IPS DF 6.9 (cell line): ENCODE results near the gene CAMTA1.

Experiments used
- DNase-seq: peaks from one replicate; pipeline ENCODE4 v3.0.0-alpha.2; 2013; ENCODE audit warnings: low read depth, low spot score
- H3K27ac ChIP-seq: one replicate; pipeline ENCODE4 v1.5.1; 2013; ENCODE audit warnings: low read length, control low read depth
- H3K27me3 ChIP-seq: 2 replicates; pipeline ENCODE4 v1.6.1; 2013; ENCODE audit warnings: mild to moderate bottlenecking, low read length; ENCODE audit not compliant: control insufficient read depth, insufficient read depth
- H3K36me3 ChIP-seq: 2 replicates; pipeline ENCODE4 v1.6.1; 2013; ENCODE audit warnings: low read length; ENCODE audit not compliant: control insufficient read depth, insufficient read depth
- H3K4me1 ChIP-seq: 2 replicates; pipeline ENCODE4 v1.6.1; 2013; ENCODE audit warnings: low read length; ENCODE audit not compliant: control insufficient read depth, insufficient read depth
- H3K4me3 ChIP-seq: 2 replicates; pipeline ENCODE4 v1.5.1; 2013; ENCODE audit warnings: mild to moderate bottlenecking, low read length
- H3K9me3 ChIP-seq: 2 replicates; pipeline ENCODE4 v1.6.1; 2013; ENCODE audit warnings: low read length, inconsistent platforms; ENCODE audit not compliant: control insufficient read depth, insufficient read depth
- WGBS: extraction: QIAGEN DNeasy Blood & Tissue Kit; methylation state at CpG from one replicate; pipeline ENCODE4 v1.1.7; 2013; ENCODE audit warnings: mixed read lengths, missing lambda C conversion rate; ENCODE audit not compliant: insufficient read length, insufficient coverage; 5-methylcytosine and 5-hydroxymethylcytosine counted together

Gene CAMTA1

GRCh38 chr1:7551442-7551841, 766.2 kb downstream of the CAMTA1 start:
- no peak for DNase-seq
- H3K27me3 ChIP-seq, result no peaks in the 10 kb centered on the region
- no peaks in the 10 kb centered on the region for H3K36me3 ChIP-seq
- H3K4me1 ChIP-seq, result peaks cover 4% of the 10 kb centered on the region; the same call in 1 of the 2 replicates
- no CpG with 5 or more reads among the region's 8 CpGs for whole genome bisulfite sequencing
- H3K4me3 ChIP-seq, result no peak overlapping the region
- no peaks in the 10 kb centered on the region for H3K9me3 ChIP-seq
- H3K27ac ChIP-seq, result no peak overlapping the region

GRCh38 chr1:7552402-7552801, 767.1 kb downstream of the CAMTA1 start:
- H3K9me3 ChIP-seq, result no peaks in the 10 kb centered on the region
- no peaks in the 10 kb centered on the region for H3K36me3 ChIP-seq
- no CpG with 5 or more reads among the region's 9 CpGs for WGBS
- no peak for DNase-seq
- no peaks in the 10 kb centered on the region for H3K27me3 ChIP-seq
- no peak overlapping the region for H3K4me3 ChIP-seq
- H3K4me1 ChIP-seq, result peaks cover 4% of the 10 kb centered on the region; the same call in 1 of the 2 replicates
- no peak overlapping the region for H3K27ac ChIP-seq

GRCh38 chr1:7553042-7553690, 767.9 kb downstream of the CAMTA1 start:
- Histone ChIP-seq H3K27me3 (no peaks in the 10 kb centered on the region), H3K36me3 (no peaks in the 10 kb centered on the region), H3K4me3 (no peak overlapping the region), H3K9me3 (no peaks in the 10 kb centered on the region), H3K27ac (no peak overlapping the region), H3K4me1 (peaks cover 4% of the 10 kb centered on the region; the same call in 1 of the 2 replicates)
- WGBS, result no CpG with 5 or more reads among the region's 3 CpGs
- DNase-seq, result no peak

- Histone ChIP-seq H3K27me3 (no peaks in the 10 kb centered on the region), H3K4me1 (peaks cover 4% of the 10 kb centered on the region; the same call in 1 of the 2 replicates), H3K36me3 (no peaks in the 10 kb centered on the region), H3K4me3 (no peak overlapping the region), H3K9me3 (no peaks in the 10 kb centered on the region), H3K27ac (no peak overlapping the region)
- DNase-seq, result no peak
- no CpG with 5 or more reads among the region's 8 CpGs for WGBS
These were observed 769.4 kb downstream of the CAMTA1 start for GRCh38 chr1:7554385-7555235.

- H3K9me3 ChIP-seq, result no peaks in the 10 kb centered on the region
- WGBS, result no CpG with 5 or more reads among the region's 12 CpGs
- H3K36me3 ChIP-seq, result no peaks in the 10 kb centered on the region
- peaks cover 2% of the 10 kb centered on the region; the same call in 1 of the 2 replicates for H3K4me1 ChIP-seq
- no peak for DNase-seq
- H3K27ac ChIP-seq, result no peak overlapping the region
- H3K4me3 ChIP-seq, result no peak overlapping the region
- no peaks in the 10 kb centered on the region for H3K27me3 ChIP-seq
These were observed 770.3 kb downstream of the CAMTA1 start for GRCh38 chr1:7555391-7556185.

- Histone ChIP-seq H3K27ac (no peak overlapping the region), H3K4me1 (peaks cover 1% of the 10 kb centered on the region; the same call in 1 of the 2 replicates), H3K27me3 (no peaks in the 10 kb centered on the region), H3K4me3 (no peak overlapping the region), H3K9me3 (no peaks in the 10 kb centered on the region), H3K36me3 (no peaks in the 10 kb centered on the region)
- WGBS, result no CpG with 5 or more reads among the region's 10 CpGs
- no peak for DNase-seq
These were observed 772.1 kb downstream of the CAMTA1 start for GRCh38 chr1:7557301-7557891.

GRCh38 chr1:7558041-7558461, 772.8 kb downstream of the CAMTA1 start:
- no peak for DNase-seq
- no peaks in the 10 kb centered on the region for H3K27me3 ChIP-seq
- no peaks in the 10 kb centered on the region for H3K36me3 ChIP-seq
- H3K27ac ChIP-seq, result no peak overlapping the region
- no CpG with 5 or more reads among the region's 16 CpGs for WGBS
- no peak overlapping the region for H3K4me3 ChIP-seq
- H3K4me1 ChIP-seq, result peaks cover 1% of the 10 kb centered on the region; the same call in 1 of the 2 replicates
- H3K9me3 ChIP-seq, result no peaks in the 10 kb centered on the region

GRCh38 chr1:7558481-7558880, 773.2 kb downstream of the CAMTA1 start:
- H3K9me3 ChIP-seq, result no peaks in the 10 kb centered on the region
- no peak overlapping the region for H3K4me3 ChIP-seq
- H3K36me3 ChIP-seq, result no peaks in the 10 kb centered on the region
- H3K27me3 ChIP-seq, result no peaks in the 10 kb centered on the region
- no peak for DNase-seq
- H3K27ac ChIP-seq, result no peak overlapping the region
- peaks cover 1% of the 10 kb centered on the region; the same call in 1 of the 2 replicates for H3K4me1 ChIP-seq
- no CpG with 5 or more reads among the region's 10 CpGs for WGBS

- Histone ChIP-seq H3K27me3 (no peaks in the 10 kb centered on the region), H3K4me3 (no peak overlapping the region), H3K27ac (no peak overlapping the region)
These were observed 773.9 kb downstream of the CAMTA1 start for GRCh38 chr1:7558921-7559869.

More at GRCh38 chr1:7558921-7559869, 773.9 kb downstream of the CAMTA1 start:
- H3K36me3 ChIP-seq, result no peaks in the 10 kb centered on the region
- peaks cover 1% of the 10 kb centered on the region; the same call in 1 of the 2 replicates for H3K4me1 ChIP-seq
- DNase-seq, result no peak
- no CpG with 5 or more reads among the region's 24 CpGs for WGBS
- H3K9me3 ChIP-seq, result no peaks in the 10 kb centered on the region
